ENCODE results near the gene UQCRH. TPM values are rescaled to one million over a fixed set of nuclear protein-coding genes. Genes with fewer than 3 reads are reported as not detected.

Gene UQCRH
- polyA plus RNA-seq, 1 of the 3 experiments (the other 2 are of a cell fraction): 971 TPM

DNA sequence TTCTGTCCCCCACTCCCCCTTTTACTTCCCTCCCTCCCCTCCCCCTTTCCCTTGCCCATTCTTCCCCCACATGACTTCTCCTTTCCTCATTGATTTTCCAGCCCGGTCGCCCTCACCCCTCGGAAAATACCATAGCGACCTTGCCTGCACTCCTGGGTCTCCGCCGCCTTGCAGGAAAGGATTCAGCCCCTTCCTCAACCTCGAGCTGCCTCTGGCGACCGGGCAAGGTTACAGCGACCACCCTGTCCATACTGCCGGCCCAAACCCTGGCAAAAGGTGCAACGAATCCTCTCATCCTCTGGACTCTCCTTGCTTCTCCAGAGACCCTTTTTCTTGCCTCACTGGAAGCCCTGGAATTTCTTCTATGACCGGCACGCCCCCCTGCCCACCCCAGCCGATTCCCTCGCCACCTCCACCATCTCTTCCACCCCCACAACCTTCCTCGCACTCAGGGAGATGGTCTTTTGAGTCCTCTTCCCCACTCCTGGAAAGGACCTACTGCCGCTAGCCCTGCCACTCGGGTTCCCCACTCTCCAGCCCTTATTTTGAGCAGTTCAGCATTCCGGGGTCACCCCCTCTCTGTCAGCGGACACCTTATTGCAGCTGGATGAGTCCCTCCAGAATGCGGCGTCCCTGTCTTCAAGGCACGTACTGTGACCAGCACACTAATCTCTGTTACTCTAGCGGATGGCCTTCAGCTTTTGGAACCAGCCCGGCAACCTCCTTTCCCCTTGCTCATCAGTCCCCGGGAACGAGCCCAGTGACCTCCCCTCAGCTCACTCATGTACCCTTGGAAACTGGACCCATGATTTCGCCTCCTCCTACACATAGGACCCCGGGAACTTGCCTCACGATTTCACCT is 38.0 kb downstream of the UQCRH start:
- no peaks in the 10 kb centered on the region for H3K9me3 ChIP-seq
- TF ChIP-seq EZH2phosphoT487 (IDR thresholded peaks at IDR 0.05; ENCODE audit: borderline replicate concordance, low read depth) (no peak), POLR2AphosphoS5 (IDR thresholded peaks at IDR 0.05; ENCODE audit: low read depth, low read length) (no peak), RFX5 (IDR thresholded peaks at IDR 0.05; ENCODE audit: low read length) (no peak), GATA2 (CRISPR knock-in tag; IDR thresholded peaks at IDR 0.05) (no peak), YY1 (IDR thresholded peaks at IDR 0.05; ENCODE audit: low read depth) (no peak), FOXJ3 (CRISPR knock-in tag; IDR thresholded peaks at IDR 0.05) (no peak), FOSL2 (IDR thresholded peaks at IDR 0.05; ENCODE audit: borderline replicate concordance, low read depth) (no peak), MXI1 (IDR thresholded peaks at IDR 0.05; ENCODE audit: low read depth, low read length) (no peak), CHD2 (IDR thresholded peaks at IDR 0.05; ENCODE audit: low read length, partially characterized antibody) (no peak), RXRA (IDR thresholded peaks at IDR 0.05; ENCODE audit: borderline replicate concordance, low read depth) (no peak), EP300 (IDR thresholded peaks at IDR 0.05; ENCODE audit: borderline replicate concordance in 1 of 2, low read depth in 1 of 2, low read length in 1 of 2) (no peak), TAF1 (IDR thresholded peaks at IDR 0.05; ENCODE audit: borderline replicate concordance, low read depth, low read length) (no peak), USF1 (IDR thresholded peaks at IDR 0.05; ENCODE audit: borderline replicate concordance, low read depth) (no peak), NRF1 (IDR thresholded peaks at IDR 0.05; ENCODE audit: low read depth, low read length) (no peak)
- TF ChIP-seq, protein P1, sequence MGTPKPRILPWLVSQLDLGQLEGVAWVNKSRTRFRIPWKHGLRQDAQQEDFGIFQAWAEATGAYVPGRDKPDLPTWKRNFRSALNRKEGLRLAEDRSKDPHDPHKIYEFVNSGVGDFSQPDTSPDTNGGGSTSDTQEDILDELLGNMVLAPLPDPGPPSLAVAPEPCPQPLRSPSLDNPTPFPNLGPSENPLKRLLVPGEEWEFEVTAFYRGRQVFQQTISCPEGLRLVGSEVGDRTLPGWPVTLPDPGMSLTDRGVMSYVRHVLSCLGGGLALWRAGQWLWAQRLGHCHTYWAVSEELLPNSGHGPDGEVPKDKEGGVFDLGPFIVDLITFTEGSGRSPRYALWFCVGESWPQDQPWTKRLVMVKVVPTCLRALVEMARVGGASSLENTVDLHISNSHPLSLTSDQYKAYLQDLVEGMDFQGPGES (IDR thresholded peaks at IDR 0.05; ENCODE audit: low read depth, low read length): no peak
- TF ChIP-seq, protein P2, sequence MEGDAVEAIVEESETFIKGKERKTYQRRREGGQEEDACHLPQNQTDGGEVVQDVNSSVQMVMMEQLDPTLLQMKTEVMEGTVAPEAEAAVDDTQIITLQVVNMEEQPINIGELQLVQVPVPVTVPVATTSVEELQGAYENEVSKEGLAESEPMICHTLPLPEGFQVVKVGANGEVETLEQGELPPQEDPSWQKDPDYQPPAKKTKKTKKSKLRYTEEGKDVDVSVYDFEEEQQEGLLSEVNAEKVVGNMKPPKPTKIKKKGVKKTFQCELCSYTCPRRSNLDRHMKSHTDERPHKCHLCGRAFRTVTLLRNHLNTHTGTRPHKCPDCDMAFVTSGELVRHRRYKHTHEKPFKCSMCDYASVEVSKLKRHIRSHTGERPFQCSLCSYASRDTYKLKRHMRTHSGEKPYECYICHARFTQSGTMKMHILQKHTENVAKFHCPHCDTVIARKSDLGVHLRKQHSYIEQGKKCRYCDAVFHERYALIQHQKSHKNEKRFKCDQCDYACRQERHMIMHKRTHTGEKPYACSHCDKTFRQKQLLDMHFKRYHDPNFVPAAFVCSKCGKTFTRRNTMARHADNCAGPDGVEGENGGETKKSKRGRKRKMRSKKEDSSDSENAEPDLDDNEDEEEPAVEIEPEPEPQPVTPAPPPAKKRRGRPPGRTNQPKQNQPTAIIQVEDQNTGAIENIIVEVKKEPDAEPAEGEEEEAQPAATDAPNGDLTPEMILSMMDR (IDR thresholded peaks at IDR 0.05): no peak
- TF ChIP-seq, protein P3, sequence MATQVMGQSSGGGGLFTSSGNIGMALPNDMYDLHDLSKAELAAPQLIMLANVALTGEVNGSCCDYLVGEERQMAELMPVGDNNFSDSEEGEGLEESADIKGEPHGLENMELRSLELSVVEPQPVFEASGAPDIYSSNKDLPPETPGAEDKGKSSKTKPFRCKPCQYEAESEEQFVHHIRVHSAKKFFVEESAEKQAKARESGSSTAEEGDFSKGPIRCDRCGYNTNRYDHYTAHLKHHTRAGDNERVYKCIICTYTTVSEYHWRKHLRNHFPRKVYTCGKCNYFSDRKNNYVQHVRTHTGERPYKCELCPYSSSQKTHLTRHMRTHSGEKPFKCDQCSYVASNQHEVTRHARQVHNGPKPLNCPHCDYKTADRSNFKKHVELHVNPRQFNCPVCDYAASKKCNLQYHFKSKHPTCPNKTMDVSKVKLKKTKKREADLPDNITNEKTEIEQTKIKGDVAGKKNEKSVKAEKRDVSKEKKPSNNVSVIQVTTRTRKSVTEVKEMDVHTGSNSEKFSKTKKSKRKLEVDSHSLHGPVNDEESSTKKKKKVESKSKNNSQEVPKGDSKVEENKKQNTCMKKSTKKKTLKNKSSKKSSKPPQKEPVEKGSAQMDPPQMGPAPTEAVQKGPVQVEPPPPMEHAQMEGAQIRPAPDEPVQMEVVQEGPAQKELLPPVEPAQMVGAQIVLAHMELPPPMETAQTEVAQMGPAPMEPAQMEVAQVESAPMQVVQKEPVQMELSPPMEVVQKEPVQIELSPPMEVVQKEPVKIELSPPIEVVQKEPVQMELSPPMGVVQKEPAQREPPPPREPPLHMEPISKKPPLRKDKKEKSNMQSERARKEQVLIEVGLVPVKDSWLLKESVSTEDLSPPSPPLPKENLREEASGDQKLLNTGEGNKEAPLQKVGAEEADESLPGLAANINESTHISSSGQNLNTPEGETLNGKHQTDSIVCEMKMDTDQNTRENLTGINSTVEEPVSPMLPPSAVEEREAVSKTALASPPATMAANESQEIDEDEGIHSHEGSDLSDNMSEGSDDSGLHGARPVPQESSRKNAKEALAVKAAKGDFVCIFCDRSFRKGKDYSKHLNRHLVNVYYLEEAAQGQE (IDR thresholded peaks at IDR 0.05; ENCODE audit: low read depth, low read length): no peak
- TF ChIP-seq, protein P4, sequence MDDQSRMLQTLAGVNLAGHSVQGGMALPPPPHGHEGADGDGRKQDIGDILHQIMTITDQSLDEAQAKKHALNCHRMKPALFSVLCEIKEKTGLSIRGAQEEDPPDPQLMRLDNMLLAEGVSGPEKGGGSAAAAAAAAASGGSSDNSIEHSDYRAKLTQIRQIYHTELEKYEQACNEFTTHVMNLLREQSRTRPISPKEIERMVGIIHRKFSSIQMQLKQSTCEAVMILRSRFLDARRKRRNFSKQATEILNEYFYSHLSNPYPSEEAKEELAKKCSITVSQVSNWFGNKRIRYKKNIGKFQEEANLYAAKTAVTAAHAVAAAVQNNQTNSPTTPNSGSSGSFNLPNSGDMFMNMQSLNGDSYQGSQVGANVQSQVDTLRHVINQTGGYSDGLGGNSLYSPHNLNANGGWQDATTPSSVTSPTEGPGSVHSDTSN (IDR thresholded peaks at IDR 0.05): no peak
- H3K36me3 ChIP-seq (replicated peaks in 1 of 2; ENCODE audit: control insufficient read depth in 1 of 2, insufficient read depth in 2 of 2, low read length in 1 of 2): peaks cover 7 to 13% of the 10 kb centered on the region in 2 experiments
- H3K27ac ChIP-seq (ENCODE audit: low read depth in 2 of 2, low read length in 1 of 2): peak overlapping the region; percentile 95 to 96
- H3K4me3 ChIP-seq (ENCODE audit: low read depth in 2 of 2, low read length in 1 of 2): peak overlapping the region; percentile 70 to 87
- ChIA-PET POLR2A (interaction anchor here (0.8 to 2.1 kb wide), 4 partner anchors 34 to 64 kb away, joined by 3 to 17 read pairs (median 4); partner anchors contain the start of genes LRRC41 and UQCRH), CTCF (interaction anchor here (0.6 to 1.9 kb wide), 19 partner anchors 8 to 349 kb away, joined by 3 to 22 read pairs (median 4); partner anchors contain the start of genes LRRC41 and UQCRH)
- DNase-seq: no peak
- peak overlapping the region; percentile 88 for H3K4me2 ChIP-seq
- peak overlapping the region; percentile 94 for H3K9ac ChIP-seq
- peaks cover 16% of the 10 kb centered on the region for H3F3A ChIP-seq (replicated peaks; ENCODE audit: insufficient read depth)
- no peaks in the 10 kb centered on the region for H4K20me1 ChIP-seq (ENCODE audit: insufficient read depth)
- H3K4me1 ChIP-seq (ENCODE audit: control insufficient read depth in 1 of 2, insufficient read depth in 2 of 2, low read depth in 1 of 2, low read length in 1 of 2): peaks cover 6 to 15% of the 10 kb centered on the region in 2 experiments; a peak in 1 of 4 replicates
- H3K27me3 ChIP-seq (ENCODE audit: insufficient read depth): no peaks in the 10 kb centered on the region
- H3K79me2 ChIP-seq (ENCODE audit: insufficient read depth): peaks cover 34% of the 10 kb centered on the region
- no peaks in the 10 kb centered on the region for H3K9me2 ChIP-seq
- WGBS (ENCODE audit: low lambda C conversion rate): 51% methylated on average over 31 of the region's 31 CpGs
- peak overlapping the region; percentile 91; the same call in 1 of the 2 replicates for H2AFZ ChIP-seq (ENCODE audit: low read depth)

All from SK-N-SH (cell line).